Kidney capillary endothelial cell (primary cell): ENCODE data around the gene LGR6.
A peak's percentile ranks its signal among the peaks of the same experiment; 100 is the strongest.

Experiments used
- DNase-seq: peaks from one replicate; pipeline ENCODE4 v3.0.0-alpha.2; 2018; ENCODE audit warnings: low spot score

Gene LGR6

DNA sequence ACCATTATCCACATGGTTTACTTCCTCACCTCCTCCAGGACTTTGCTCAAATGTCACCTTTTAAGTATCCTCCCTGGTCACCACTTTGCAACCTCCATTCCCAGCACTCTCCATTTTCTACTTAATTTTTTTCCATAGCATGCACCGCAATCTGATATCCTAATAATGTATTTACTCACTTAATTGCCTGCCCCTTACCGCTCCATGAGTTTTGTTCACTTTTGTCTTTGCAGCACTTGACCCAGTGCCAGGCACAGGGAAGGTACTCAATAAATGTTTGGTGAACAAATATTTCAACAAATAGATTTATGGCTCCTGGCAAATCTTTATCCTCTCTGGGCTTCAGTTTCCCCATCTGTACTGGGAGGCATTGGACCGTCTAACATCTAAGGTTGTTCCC is 94.6 kb downstream of the LGR6 start:
- DNase-seq = no peak

DNA sequence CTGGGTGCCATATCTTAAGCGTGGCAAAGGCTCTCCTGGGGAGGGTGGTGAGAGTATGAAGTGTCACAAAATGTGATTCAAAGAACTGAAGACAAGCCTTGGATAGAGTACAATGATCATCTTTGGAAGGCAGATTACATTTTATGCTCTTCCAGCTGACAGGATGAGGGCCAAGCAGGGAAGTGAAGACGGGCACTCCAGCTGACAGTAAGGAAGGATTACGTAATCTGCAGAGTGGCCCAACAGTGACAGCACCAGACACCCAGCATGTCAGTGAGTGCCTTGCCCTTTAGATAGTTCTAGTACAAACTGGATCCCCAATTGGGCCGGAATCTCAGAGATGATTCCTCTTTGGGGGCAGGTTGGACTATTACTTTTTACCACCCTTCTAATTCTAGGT is 95.4 kb downstream of the LGR6 start:
- DNase-seq = no peak

DNA sequence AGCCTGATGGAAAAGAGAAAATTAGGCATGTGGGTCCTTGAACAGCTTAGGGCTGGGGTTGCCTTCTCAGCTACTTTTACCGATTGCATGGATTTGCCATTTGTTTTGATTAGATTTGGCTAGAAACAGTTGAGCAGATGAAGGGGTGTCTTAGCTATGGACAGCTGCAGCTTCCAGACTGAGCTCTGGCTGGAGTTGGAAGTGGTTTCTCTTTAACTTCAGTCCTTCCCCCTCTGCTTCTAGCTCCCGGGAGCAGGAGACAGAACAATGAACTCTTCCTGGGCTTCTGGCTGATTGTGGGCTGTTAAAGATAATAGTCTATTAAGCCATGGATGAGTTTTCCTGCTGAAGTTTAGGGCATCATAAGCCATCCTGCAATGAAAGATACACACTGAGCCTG is 97.4 kb downstream of the LGR6 start:
- DNase-seq = no peak

DNA sequence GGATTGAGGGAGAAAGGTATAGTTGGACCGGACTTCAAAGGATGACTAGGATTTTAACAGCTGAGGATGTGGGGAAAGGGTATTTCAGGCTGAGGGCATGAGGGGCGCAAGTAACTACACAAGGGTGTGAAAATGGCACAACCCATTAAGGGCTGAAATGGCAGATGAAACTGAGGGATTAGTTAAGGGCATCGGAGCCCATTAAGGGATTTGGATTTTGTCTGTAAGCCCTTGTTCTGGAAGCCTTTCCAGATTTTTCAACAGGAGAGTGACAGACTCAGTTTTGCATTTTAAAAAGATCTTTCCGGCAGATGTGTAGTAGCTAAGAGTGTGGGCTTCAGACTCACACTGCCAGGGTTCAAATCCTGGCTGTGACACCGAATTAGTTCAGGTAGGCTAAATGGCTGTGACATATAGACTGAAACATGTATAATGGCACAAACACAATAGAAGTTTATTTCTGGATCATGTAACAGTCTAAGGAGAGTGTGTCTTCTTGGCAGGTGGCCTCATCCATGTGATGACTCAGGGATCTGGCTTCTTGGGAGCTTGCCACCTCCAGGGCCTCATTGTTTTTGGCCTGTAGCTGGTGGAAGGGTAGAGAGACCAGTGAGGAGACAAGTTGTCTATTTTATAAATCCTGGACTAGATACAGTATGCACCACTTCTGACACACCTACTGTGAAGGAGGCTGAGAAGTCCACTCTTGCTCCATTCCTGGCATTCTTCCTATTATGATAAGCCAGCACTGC is 98.5 kb downstream of the LGR6 start:
- peak; percentile 44 for DNase-seq

DNA sequence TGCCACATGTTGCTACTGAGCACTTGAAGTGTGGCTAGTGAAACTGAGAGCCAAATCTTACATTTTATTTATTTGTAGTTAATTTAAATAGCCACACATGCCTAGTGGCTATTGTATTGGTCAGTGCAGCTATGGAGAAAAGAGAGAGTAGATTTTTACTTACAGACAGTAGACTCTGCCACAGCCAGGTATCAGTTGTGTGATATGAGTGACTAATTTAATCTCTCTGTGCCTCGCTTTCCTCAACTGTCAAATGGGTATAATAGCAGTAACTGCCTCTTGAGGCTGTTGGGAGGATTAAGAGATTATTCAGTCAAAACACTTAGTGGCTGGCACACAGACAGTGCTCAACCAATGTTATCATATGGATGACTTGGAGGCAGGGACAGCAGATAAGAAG is 99.2 kb downstream of the LGR6 start:
- no peak for DNase-seq

DNA sequence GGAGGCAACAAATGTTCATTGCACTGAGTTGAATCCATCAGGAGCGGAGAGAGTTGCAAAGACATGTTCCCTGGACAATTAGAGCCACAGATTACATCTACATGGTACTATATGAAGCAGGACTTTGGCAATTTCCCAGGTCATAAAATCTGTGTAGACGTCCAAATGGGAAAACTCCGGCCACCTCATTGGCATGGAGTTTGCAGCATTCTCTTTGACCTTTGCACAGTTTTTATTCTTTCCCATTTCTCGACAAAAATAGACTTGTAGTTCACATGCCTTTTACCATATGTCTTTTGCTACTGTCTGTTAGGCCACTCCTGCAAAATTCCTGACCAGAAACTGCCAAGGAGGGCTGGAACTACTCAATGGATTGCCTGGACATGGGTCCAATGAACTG is 100.0 kb downstream of the LGR6 start:
- DNase-seq = no peak

DNA sequence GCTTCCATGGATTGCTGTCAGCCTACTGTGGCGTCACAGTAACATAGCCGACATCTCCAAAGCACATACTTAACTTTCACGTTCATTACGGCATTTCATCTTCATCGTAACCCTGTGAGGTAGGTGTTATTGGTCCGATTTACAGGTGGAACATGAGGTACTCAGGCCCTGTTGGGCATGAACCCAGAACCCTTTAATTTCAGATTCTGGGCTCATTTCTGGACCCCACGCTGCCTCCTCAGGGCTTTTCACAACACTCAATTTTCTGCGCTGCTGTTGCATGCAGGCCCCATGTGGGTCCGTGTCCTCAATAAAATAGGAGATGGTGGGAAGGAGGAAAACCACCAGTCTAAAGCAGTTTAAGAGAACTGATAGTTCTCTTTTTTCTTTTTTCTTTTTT is 108.6 kb downstream of the LGR6 start:
- DNase-seq = no peak

DNA sequence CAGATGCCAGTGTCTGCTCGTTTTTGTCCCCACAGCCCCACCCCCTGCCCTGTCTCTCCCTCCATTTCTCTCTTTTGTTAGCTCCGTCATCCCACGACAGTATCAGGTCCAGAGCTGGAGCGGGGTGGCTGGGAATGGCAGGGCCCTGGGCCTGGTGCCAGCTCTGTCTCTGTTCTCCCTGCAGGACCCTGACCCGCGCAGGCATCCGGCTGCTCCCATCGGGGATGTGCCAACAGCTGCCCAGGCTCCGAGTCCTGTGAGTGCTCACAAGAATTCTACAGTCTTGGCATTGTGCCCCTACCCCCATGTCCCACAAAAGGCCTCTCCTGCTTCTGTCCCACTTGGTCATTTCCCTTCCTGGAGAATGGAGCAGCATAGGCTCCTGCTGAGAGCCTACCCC is 110.8 kb downstream of the LGR6 start:
- no peak for DNase-seq

DNA sequence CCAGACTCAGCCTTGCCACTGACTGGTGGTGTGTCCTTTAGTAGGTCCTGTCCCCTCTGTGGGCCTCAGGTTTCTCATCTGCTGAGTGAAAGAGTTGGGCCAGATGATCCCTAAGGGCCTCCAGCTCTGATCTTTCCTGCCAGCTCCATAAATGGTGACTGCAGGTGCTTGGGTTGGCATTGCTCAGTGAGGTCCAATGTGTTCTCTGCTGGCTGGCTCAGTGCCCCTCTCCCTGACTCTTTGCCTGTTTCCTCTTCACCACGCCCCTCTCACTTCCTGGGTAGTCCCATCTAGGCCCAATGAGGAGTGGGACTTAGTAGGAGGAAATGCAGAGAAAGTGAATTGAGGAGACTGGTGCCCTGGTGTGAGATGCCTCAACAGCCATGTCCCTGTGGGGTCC is 111.6 kb downstream of the LGR6 start:
- DNase-seq = no peak

DNA sequence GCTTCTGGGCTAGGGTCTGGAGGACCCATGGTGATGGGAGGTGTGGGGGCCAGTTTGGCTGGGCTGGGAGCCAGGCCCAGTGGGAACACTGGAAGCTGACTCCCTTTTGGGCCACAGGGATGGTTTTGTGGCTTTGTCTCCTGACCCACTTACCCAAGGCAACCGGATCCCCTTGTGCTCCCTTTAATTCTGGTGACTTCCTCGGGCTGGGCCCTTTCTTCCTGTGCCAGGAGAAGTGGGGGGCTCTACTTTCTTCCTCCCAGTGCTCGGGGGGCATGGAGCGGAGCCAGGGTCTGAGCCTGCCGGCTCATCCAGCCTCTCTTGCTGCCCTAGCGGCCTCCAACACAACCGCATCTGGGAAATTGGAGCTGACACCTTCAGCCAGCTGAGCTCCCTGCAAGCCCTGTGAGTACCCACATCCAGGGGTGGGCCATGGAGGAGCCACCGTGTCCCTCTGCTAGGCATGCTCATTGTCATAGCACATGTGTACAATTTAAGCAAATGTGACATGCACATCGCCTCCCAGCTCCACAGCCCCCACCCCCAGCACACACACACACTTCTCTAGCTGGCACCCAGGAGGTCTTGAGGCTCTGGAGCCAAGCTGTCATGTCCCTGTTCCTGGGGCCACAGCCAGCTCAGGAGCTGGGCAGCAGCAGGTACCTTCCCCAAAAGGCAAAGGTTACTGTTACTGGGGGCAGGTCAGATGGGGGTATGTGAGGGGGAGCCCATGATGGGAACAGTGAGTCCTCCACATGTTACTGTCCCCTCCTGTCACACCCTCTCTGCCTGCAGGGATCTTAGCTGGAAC is 113.1 kb downstream of the LGR6 start:
- no peak for DNase-seq

DNA sequence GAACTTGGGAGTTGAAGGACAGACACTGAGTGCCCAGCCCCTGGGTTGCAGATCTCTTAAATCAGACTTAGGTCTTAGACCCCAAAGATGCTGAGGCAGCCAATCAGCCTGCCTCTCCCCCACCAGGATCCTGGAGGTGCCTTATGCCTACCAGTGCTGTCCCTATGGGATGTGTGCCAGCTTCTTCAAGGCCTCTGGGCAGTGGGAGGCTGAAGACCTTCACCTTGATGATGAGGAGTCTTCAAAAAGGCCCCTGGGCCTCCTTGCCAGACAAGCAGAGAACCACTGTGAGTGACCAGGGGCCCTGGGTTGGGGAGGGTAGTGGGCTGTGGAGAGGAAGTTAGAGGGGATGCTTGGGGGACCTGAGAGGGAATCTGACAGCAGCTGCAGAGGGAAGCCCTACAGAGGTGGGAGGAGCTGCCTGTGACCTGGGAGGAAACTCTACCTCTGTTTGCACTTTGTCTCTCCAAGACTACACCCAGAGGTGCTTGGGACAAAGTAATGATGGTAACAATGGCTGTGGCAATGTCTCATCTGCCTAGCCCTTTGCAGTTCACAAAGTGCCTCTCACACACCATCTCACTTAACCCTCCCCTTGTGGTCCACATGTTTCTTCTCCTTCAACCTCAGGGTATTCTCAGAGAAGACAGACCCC is 116.6 kb downstream of the LGR6 start:
- no peak for DNase-seq

DNA sequence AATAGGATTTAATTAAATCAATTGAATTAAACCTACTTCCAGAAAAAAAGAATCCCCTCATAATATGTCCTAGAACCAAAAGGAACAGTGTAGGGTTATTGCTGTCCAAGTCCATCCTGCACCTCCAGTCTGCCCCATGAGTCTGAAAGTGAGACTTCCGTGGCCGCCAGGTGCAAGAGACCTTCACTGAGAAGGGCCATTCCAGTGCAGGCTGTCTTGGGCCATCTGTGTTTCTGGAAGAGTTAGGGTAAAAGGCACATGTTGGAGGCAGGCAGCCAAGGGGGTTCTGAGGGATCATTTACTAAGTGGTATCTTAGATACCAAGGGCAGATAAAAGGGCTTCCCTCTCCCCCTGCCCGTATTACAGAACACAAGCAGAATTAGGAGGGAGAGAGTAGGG is 117.1 kb downstream of the LGR6 start:
- no peak for DNase-seq

DNA sequence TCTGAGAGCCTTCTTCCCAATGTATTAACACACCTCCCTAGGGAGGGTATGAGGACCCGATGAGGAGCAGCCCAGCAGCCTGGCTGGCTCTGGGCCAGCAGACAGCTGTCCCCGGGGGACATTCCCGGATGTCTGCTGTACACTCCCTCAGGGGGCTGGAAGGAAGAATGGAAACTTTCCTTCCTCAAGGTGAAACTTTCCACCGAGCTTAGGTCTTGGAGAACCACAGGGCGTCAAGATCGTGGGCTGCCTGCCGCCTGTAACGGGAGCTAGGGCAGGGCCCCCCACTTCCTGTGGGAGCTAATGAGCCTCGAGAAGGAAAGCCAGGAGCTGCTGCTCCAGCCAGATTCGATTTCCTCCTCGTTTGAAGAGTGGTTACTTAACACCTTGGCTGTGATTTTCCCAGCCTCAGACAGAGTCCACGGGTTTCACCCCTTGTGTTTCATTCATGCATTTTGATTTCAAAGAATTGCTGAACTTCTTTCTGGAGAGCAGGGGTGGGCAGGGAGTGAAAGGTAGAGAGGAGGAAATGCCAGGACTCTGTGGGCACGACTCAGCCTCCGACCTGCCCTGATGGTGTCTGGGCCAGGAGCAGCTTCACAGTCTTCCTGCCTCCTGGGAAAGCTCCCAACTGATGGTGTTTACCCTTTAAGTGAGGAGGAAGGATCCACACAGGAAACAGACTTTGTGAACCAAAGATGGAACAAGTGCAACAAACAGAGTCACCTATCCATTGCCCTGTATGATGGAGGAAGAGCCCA is 118.5 kb downstream of the LGR6 start:
- no peak for DNase-seq

DNA sequence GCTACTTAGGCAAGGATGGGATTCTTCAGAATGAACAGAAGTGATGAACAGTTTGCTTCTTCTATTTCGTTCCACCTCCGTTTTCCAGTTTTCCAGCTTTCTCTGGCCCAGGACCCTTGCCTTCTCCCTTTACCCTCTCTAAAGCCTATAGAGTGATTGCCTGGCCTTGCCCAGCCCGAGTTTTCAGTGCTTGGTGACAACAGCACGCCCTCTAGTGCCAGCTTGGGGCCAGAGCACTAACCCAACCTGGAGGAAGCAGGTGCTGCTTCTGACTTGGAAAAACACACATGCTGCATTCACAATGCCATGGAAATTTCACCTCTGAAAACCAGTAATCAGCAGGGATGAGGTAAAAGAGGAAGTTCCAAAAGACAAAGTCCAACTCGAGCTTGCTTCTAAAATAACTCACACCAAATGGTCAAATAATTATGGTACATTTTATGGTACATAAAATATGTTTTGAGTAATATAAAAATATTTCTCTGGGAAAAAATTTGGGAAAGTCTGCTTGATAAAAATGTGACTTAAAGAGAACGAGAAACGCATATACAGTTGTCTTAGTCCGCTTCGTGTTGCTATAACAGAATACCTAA is 122.1 kb downstream of the LGR6 start:
- peak; percentile 63 for DNase-seq

DNA sequence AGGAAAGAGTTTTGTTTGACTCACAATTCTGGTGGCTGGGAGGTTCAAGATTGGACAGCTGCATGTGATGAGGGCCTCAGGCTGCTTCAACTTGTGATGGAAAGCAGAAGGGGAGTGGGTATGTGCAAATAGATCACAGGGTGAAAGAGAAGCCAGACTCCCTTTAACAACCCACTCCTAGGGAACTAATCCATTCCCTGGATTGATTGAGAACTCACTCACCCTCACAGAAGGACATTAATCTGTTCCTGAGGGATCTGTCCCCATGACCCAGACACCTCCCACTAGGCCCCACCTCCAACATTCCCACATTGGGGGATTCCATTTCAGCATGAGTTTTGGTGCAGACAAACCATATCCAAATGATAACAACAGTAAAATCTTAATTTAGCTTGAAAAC is 122.6 kb downstream of the LGR6 start:
- no peak for DNase-seq

DNA sequence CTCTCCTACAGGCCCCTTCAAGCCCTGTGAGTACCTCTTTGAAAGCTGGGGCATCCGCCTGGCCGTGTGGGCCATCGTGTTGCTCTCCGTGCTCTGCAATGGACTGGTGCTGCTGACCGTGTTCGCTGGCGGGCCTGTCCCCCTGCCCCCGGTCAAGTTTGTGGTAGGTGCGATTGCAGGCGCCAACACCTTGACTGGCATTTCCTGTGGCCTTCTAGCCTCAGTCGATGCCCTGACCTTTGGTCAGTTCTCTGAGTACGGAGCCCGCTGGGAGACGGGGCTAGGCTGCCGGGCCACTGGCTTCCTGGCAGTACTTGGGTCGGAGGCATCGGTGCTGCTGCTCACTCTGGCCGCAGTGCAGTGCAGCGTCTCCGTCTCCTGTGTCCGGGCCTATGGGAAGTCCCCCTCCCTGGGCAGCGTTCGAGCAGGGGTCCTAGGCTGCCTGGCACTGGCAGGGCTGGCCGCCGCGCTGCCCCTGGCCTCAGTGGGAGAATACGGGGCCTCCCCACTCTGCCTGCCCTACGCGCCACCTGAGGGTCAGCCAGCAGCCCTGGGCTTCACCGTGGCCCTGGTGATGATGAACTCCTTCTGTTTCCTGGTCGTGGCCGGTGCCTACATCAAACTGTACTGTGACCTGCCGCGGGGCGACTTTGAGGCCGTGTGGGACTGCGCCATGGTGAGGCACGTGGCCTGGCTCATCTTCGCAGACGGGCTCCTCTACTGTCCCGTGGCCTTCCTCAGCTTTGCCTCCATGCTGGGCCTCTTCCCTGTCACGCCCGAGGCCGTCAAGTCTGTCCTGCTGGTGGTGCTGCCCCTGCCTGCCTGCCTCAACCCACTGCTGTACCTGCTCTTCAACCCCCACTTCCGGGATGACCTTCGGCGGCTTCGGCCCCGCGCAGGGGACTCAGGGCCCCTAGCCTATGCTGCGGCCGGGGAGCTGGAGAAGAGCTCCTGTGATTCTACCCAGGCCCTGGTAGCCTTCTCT is 124.6 kb downstream of the LGR6 start:
- no peak for DNase-seq

DNA sequence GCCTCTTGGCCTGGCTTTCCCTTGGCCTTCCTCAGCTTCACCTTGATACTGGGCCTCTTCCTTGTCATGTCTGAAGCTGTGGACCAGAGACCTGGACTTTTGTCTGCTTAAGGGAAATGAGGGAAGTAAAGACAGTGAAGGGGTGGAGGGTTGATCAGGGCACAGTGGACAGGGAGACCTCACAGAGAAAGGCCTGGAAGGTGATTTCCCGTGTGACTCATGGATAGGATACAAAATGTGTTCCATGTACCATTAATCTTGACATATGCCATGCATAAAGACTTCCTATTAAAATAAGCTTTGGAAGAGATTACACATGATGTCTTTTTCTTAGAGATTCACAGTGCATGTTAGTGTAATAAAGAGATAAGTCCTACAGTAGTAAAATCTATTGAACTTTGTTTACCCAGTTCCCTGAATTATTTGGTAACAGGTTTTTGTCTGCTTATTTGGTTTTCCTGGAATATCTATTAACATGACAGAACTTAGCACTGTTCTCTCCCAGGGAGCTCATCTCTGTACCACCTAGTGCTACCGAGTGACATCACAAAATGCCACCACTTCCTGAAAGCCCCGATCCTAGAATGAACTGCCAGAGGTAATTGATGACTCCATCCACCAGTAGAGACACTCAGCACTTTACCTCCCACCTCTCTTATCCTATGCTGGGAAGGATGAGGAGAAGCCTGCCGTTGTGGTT is 125.9 kb downstream of the LGR6 start:
- no peak for DNase-seq

DNA sequence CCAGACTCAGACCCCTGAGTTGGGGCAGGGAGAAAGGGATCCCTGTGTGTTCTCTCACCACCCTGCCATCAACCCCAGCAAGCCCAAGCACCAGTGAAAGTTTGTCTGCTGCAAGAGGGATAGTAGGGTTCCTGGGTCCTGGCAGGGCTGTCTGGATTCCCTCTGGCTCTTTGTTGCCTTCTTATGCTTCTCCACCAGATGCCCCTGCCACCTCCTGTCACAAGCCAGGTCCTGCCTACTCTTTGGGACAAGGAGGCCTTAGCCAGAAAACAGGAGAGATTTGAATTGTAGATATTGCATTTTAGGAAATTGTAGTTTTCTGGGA is 126.4 kb downstream of the LGR6 start:
- DNase-seq = no peak

DNA sequence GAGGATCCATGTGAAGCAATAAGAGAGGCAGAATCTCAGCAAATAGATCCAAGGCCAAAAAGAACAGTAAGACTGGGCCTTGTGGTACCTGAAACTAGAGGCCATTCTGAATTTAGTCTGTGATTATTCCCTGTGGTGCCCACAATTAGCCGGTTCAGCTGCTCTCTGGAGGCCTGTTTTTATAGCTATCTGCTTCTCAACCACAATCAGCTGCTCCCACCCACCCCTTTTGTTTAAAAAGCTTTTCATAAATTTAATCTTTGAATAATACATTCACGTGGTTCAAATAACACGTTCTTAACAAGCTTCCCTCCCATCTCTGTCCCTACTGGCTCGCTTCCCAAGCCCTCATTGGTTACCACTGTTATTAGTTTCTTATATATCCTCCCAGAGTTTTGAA is 130.1 kb downstream of the LGR6 start:
- no peak for DNase-seq

DNA sequence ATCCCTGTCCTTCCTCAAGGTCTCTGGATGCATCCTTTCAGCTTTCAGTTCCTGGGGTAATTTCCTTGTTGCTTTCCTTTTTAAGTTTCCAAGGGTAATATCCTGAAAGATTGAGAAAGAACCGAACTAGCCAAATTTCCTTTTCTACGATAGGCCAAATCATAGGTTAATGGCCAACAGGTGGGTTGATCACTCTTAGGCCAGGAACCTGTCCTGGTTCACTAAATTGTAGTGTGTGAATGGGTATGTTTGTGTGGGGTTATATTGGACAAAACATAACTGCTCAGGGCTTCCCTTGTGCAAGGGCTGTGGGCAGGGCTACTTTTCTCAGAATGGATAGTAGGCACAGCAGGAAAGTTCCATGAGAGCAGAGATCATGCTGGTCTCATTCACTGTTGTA is 131.0 kb downstream of the LGR6 start:
- no peak for DNase-seq
